NCI-H2171 treated with DMSO at 0.1 percent for 48 hours (cell line): Measurements from ENCODE around the gene SPDYE17.
"Not testable (repeated sequence)": the region's sequence is repeated elsewhere in the genome, so short reads cannot be mapped to it uniquely, and the experiment has no call there.

Experiments used
- DNase-seq: peaks from one replicate; lab custom pipeline; 2025; lab: John Stamatoyannopoulos, UW

Gene SPDYE17

DNA sequence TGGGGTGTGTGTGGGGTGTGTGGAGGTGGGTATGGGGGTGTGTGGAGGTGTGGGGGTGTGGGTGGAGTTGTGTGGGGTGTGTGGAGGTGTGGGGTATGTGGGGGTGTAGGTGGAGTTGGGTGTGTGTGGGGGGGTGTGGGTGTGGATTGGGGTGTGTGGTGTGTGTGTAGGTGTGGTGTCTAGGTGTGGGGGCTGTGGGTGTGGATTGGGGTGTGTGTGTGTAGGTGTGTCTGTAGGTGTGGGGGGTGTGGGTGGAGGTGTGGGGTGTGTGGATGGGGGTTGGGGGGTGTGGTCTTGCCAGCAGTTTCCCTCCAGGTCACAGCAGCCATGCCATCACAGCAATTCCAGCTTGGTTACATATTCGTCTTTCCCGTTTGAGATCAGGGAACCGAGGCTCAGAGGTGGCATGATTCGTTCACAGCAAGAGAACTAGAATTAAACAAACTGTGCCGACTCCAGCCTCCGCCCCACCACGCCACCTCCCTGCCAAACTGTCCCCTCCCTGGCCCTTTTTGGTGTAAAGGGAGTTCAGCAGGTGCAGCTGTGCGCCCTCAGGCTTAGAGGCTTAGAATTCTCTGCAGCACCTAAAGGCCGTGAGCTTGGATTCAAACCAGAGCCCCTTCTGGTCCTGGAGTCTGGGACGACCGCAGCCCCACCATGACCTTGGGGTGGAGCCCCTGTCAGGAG, 33.3 kb downstream of the SPDYE17 start:
- DNase-seq = not testable (repeated sequence)

DNA sequence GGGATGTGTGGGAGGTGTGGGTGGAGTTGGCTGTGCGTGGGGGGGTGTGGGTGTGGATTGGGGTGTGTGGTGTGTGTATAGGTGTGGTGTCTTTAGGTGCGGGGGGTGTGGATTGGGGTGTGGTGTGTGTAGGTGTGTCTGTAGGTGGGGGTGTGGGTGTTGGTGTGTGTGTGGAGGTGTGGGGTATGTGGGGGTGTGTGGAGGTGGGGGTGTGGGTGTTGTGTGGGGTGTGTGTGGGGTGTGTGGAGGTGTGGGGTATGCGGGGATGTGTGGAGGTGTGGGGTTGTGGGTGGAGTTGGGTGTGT, 33.9 kb downstream of the SPDYE17 start:
- DNase-seq = no peak

DNA sequence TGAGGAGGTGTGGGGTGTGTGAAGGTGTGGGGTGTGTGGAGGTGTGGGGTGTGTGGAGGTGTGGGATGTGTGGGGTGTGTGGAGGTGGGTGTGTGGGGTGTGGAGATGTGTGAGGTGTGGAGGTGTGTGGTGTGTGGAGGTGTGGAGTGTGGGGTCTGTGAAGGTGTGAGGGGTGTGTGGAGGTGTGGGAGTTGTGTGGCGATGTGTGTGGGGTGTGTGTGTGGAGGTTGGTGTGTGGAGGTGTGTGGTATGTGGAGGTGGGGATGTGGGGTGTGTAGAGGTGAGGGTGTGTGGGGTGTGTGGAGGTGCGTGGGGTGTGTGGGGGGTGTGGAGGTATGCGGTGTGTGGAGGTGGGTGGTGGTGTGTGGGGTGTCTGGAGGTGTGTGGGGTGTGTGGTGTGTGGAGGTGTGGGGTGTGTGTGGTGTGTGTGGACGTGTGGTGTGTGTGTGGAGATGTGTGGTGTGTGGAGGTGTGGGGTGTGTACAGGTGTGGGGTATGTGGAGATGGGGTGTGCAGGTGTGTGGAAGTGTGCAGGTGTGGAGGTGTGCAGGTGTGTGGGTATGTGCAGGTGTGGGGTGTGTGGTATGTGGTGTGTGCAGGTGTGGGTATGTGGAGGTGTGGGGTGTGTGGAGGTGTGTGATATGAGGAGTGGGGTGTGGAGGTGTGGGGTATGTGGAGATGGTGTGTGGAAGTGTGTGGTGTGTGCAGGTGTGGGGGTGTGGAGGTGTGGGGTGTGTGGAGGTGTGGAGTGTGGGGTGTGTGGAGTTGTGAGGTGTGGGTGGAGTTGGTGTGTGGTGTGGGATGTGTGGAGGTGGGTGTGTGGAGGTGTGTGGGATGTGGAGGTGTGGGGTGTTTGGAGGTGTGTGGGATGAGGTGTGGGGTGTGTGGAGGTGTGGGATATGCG, 34.5 kb downstream of the SPDYE17 start:
- no peak for DNase-seq

DNA sequence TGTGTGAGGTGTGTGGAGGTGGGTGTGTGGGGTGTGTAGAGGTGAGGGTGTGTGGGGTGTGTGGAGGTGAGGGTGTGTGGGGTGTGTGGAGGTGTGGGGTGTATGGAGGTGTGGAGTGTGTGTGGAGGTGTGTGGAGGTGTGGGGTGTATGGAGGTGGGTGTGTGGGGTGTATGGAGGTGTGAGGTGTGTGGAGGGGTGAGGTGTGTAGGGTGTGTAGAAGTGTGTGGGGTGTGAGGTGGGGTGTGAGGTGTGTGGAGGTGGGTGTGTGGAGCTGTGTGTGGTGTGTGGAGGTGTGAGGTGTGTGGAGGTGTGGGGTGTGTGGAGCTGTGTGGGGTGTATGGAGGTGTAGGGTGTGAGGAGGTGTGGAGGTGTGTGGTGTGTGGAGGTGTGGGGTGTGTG, 35.2 kb downstream of the SPDYE17 start:
- DNase-seq = not testable (repeated sequence)

DNA sequence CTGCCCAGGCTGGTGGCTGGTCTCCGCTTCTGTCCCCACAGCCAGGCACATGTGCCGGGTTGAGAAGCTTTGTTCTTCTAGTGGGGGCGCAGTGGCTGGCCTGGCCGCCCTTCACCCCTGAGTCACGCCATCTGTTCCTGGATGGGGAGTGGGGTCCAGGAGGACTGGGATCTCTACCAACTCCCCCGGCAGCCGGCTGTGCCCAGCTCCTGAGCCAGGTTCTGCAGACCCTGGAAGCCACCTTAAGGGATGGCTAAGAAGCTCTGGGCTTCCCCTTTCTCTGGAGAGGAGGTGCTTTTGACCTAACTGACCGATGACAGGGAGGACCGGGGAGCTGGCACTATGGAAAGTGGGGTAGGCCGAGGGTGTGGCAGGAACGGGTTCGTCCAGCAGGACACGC, 37.9 kb downstream of the SPDYE17 start:
- not testable (repeated sequence) for DNase-seq

DNA sequence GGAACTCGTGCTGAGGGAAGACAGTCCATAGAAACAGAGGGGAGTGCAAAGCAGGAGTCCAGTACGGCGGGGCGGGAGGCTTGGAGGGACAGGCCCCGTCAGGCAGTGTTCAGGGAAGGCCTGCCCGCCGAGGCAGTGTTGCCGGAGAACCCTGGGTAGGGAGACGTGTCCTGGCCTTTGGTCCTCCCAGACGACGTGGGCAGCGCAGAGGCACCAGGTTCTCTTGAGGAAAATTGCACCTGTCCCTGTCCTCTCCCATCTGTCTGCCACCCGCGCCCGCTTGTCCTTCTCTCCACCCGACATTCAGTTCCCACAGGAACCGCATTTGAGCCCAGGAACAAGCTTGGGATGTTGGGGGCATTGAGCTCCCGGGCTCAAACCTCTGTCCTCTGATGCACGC, 38.3 kb downstream of the SPDYE17 start:
- DNase-seq = not testable (repeated sequence)

DNA sequence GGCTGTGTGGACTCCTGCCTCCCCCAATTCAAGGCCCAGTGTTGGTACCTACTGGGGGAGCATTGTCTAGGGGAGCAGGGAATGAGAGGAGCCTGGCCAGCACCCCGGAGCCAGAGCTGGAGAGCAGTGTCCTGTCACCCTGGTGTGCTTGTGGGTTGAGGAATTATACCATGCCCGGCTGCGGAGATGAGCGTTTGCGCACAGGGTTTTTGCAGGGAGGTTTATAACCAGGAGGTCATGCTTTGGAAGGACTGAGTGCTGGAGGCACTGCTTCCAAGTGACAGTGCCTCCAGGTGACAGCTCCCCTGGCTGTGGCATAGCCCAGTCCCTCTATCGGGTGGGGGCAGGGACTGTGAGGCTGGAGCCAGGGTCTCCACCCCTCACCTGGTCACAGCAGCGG, 39.3 kb downstream of the SPDYE17 start:
- DNase-seq = not testable (repeated sequence)

DNA sequence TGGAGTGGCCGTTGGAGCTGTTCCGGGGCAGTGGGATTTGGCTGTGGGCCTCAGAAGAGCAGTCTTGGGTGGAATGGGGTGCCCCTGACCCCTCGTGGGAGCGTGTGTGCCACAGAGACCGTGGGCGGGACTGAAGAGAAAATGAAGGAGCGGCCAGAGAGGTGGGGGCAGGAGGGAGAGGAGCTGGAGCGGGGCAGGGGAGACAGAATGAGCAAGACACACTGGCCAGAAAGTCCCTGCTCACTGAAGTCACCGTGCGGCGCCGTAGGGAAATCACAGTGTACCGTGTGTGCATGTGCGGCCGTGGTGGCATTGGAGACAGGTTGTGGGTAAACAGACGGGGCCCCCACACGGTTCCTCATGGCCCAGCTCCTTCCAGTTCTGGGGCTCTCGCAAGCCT, 40.0 kb downstream of the SPDYE17 start:
- DNase-seq = not testable (repeated sequence)

DNA sequence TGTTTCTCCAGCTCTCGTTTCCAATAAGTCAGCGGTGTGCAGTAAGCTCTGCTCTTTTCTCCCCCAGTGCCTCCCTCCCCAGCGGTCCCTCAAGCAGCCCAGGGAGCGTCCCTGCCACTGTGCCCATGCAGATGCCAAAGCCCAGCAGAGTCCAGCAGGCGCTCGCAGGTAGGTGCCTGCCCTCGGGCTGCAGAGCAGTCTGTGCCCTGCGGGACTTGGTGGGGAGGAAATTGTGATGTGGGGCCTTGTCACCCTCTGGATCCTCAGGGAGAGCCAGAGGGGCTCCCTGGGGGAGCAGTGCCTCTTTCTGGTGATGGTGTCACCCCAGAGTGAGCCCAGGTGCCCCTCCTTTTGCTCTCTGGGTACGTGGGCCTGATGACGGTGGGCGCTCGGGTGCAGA, 42.0 kb downstream of the SPDYE17 start:
- DNase-seq = not testable (repeated sequence)

DNA sequence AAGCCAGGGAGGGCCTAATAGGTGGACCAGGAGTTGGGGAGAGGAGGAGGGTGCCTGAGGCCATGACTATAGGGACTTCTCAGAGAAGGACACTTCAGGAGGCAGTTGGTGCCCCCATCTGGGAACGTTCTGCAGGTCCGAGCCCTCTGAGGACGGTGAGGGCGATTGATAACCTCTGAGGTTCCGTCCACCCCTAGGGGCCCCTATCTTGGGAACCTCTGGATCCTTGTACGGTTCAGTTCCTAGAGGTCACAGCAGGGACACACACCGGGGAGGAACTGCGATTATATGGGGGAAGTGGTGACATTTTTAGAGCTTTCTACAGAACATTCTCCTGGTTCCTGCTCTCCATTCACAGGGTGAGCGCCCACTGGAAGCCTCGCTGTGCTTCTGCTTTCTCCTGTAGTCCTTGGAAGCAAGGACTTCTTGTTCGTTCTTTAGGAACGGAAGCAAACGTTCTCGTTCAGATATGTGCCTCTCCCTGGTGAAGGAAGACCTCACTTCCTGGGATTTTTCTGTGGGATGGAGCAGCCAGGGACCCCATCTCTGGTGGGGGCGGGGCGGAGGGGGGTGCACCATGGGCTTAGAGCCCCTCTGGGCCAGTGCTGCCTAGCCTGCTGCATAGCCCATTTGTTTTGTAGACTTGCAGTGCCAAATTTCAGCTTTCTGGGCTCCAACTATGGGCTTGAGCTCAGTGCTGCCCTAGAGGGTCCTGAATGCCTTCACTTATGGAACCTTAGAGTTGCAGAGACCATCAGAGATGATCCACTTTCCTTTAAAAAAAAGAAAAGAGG, 46.0 kb downstream of the SPDYE17 start:
- not testable (repeated sequence) for DNase-seq

DNA sequence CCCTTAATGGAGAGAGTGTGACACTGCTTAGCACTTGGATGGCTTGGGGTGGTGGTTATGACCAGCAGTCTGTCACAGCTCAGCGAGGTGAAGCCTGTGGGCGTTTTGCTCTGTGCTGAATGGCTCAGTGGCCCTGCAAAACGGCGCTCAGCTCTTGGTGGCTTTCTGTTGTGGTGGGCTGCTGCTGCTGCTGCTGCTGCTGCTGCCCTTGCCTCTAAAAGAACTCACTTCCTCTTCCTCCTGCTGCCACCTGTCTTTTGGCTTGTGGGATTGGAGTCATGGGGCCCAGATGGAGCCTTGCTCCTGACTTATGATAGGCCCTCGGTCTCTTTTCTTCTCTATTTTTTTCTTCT, 47.4 kb downstream of the SPDYE17 start:
- not testable (repeated sequence) for DNase-seq

DNA sequence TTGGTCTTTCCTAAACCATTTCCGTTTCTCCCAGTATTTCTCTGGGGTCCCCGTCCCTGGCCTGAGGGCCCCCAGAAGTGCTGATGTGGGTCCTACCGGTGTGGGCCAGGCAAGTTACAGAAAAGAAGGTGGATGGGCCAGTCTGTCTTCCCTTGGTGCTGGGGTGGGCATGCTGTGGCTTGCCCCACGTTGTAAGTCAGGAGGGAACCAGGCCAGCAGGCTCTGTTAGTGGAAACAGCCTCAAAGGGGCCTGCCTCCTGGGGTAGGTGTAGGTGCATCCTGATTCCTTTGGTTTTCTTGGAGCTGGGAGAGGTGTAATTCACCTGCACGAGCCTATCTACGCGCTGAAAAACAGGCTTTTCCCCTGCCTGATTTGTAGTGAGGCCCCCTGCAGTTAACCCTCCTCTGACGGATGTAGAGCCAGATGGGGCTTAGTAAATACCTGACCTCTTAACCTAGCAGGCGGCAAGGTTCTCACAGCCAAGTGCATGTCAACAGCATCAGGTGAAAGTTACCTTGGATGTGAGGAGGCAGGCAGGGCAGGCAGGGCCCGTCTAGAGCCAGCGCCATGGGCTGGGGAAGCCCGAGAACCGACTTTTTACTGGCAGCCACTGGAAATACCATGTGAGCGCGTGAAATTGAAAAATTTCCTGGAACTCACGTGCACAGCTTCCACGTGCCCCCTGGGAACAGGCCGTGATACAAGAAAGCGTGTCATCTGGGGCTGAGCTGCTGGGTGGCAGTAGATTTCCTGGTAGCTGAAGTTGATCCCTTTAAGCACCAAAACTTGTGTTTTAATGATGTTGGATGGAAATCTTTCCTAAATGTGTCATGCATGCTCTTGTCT, 48.0 kb downstream of the SPDYE17 start:
- DNase-seq = not testable (repeated sequence)

DNA sequence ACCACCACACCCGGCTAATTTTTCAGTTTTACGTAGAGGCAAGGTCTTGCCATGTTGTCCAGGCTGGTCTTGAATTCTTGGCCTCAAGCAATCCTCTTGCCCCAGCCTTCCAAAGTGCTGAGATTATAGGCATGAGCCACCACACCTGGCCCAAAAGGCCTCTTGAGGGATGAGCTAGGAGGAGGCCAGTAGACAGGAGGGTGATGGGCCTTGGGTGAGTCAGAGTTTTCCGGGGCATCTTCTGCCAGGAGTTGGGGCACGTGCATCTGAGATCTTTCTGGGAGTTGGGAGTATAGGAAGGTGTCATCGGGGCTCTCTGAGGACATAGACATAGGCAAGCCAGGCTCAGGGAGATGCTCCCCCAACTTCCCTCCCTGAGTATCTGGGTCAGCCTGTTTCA, 48.8 kb downstream of the SPDYE17 start:
- not testable (repeated sequence) for DNase-seq

DNA sequence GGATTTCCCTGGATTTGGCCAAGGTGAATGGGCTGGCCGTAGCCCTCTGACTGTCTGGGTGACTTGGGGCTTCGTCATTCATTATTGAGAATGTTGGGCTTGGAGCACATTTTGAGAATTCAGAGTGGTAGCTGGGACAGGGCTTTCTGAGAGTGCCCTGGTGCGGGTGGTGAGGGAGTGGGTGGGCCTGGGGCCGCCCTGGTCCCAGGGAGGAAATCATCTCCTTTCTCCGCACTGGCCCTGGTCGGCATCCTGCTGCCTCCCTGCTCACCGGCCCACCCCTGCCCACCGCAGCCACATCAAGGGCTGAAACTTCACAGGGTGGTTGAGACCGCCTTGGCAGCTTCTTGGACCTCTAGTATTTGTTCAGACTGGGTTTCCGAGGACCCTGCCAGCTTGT, 49.7 kb downstream of the SPDYE17 start:
- not testable (repeated sequence) for DNase-seq

DNA sequence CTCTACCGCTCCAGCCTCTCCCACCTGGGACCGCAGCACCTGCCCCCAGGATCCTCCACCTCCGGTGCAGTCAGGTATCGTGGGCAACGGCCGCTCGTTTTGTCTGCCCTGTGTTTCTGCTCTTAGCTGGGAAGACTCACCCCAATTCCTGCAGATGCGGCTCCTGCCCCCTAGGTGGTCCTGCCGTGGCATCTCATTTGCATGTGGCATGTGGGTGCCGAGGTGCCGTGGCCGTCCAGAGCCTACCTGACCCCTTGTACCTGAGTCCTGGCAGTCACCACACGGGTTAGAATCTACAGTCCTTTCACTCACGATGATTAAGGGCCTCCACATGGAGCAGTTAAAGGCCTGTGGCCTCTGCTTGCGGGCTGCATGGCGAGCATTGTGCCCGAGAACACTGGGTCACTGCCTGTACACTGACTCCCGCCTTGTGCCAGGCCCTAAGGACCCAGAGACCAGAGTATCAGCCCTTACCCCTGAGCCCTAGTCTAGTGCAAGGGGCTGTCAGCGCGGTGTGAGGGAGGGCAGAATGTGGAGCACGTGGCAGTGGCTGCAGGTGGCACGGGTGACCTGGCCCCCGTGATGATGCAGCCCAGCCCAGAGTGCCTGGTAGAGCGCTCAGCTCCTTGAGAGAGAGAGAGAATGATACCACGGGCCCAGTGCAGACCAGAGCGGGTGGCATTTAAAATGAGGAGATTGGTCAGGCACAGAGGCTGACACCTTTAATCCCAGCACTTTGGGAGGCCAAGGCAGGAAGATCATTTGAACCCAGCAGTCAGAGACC, 50.8 kb downstream of the SPDYE17 start:
- DNase-seq = not testable (repeated sequence)

DNA sequence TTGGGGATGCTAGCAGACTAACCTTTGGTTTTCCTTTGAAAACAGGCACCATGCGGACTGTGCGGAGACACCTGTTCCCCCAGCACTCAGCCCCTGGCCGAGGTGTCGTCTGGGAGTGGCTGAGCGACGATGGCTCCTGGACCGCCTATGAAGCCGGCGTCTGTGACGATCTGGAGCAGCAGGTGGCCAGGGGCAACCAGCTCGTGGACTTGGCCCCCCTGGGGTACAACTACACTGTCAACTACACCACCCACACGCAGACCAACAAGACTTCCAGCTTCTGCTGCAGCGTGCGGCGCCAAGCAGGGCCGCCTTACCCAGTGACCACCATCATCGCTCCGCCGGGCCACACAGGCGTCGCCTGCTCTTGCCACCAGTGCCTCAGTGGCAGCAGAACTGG, 51.6 kb downstream of the SPDYE17 start:
- DNase-seq = not testable (repeated sequence)

DNA sequence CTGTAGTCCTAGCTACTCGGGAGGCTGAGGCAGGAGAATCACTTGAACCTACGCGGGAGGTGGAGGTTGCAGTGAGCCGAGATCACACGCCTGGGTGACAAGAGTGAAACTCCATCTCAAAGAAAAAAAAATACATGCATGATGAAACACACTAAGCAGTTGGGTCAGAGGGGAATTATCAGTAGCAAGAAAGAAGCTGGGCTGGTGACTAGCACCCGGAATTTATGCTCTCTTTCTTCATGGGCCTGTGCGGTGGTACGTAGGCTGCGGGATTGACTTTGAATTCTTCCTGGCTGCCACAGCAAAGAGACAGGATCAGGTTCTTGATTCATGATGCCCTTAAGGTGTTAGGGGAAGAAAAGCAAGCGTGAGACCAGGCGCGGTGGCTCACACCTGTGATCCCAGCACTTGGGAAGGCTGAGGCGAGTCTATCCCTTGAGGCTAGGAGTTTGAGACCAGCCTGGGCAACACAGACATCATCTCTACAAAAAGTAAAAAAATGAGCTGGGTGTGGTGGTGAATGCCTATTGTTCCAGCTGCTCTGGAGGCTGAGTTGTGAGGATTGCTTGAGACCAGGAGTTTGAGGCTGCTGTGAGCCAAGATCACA, 54.3 kb downstream of the SPDYE17 start:
- DNase-seq = not testable (repeated sequence)

DNA sequence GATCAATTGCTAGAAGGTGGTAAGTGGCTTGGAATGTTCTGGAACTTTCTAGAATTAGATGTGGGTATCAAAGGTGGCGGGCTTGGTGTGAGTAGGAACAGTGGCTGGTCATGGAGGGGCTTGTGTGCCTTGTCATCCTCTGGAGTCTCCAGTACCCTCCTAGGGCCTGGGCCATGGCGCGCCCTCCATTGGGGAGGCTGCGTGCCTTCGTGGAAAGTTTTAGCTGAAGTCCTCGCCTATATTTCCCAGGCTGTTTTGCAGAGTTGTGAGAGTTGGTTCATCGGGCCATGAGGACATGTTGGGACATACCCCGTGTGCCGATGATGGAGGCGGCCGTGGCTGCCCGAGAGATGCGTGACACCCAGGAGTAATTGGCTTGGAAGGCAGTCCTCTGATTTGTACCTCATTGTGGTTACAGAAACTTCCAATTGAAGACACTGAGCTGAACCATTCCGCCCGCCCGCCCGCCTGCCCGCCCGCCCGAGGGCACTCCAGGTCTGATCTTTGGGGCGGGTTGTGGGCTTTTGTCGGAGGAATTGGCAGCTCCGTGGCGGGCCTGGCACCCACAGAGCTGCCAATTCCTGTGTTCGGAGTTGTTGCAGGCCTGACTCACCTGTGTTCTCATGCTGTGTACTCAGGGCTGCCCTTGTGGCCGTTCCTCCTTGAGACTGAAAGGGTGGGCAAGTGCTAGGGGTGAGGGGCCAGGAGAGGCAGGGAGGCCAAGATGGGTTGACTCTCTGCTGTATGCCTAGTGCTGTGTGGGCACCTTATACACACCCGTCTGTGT, 57.2 kb downstream of the SPDYE17 start:
- not testable (repeated sequence) for DNase-seq

DNA sequence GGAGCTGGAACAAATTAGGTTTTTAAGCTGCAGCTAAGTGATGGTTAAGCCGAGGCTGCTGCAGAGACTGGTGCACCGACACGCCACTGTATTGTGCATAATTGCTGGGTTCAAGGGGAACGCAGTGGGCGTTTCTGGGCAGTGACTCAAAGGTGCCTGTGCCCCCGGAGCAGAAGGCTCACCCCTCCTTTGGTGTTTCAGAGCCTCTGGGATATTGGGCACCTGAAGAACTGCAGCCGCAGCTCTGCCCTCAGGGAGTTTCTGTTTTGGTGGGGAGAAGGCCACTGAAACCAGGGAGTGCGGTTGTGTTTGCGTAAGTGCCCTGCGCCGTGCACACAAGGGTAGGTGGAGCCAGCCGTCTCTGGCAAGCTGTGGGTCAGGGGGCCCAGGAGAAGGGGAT, 57.8 kb downstream of the SPDYE17 start:
- not testable (repeated sequence) for DNase-seq

DNA sequence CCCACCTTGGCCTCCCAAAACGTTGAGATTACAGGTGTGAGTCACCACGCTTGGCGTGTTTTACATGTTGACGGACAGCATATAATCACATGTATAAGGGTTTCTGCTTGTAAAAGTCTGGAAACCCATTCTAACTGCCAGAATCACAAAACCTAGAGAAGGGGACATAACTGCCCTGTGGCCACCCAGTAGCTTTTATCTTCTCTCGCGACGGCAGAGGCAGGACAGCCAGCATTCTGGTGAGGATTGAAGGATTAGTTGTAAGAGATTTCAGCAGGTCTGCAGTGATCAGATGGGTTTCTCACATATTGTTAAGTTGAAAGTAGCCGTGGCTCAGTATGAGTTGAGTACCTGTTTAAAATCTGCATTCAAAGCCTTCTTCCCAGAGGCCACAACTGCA, 59.8 kb downstream of the SPDYE17 start:
- not testable (repeated sequence) for DNase-seq
